HepG2 (cell line): ENCODE data around the gene FBXL12.
"Not testable (repeated sequence)": the region's sequence is repeated elsewhere in the genome, so short reads cannot be mapped to it uniquely, and the experiment has no call there.

Source experiments
- SOX6 ChIP-seq, 2 experiments: fragments of 450-650 bp in 1 of 2; sonication (generic) in 1 of 2; formaldehyde crosslinking in 1 of 2; IDR thresholded peaks; 2 replicates each; pipeline versions ENCODE4 v1.4.0 to v1.6.1; 2017 to 2020; ENCODE audit warnings: antibody characterized with exemption in 1 of 2, mild to moderate bottlenecking in 1 of 2, missing genetic modification reagents in 1 of 2
- TF ChIP-seq, protein P1 (sequence below): sonication (generic); formaldehyde crosslinking; IDR thresholded peaks from 2 replicates; pipeline ENCODE4 v1.5.0; 2020; ENCODE audit warnings: mild to moderate bottlenecking, missing genetic modification reagents, moderate library complexity

DNA sequence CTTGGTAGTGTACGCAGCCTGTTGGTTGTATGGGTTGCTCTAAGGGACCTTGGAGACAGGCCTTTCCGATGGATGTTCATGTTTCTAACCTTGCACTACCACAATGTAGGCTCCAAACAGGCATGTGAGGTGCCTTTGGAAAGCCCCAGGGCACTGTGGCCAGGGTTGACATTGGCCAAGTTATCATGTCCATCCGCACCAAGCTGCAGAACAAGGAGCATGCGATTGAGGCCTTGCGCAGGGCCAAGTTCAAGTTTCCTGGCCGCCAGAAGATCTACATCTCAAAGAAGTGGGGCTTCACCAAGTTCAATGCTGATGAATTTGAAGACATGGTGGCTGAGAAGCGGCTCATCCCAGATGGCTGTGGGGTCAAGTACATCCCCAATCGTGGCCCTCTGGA, 1.2 kb upstream of the FBXL12 start:
- TF ChIP-seq SOX6 (IDR thresholded peaks at IDR 0.05); SOX6 (CRISPR knock-in tag; IDR thresholded peaks at IDR 0.05): not testable (repeated sequence)
- TF ChIP-seq, protein P1, sequence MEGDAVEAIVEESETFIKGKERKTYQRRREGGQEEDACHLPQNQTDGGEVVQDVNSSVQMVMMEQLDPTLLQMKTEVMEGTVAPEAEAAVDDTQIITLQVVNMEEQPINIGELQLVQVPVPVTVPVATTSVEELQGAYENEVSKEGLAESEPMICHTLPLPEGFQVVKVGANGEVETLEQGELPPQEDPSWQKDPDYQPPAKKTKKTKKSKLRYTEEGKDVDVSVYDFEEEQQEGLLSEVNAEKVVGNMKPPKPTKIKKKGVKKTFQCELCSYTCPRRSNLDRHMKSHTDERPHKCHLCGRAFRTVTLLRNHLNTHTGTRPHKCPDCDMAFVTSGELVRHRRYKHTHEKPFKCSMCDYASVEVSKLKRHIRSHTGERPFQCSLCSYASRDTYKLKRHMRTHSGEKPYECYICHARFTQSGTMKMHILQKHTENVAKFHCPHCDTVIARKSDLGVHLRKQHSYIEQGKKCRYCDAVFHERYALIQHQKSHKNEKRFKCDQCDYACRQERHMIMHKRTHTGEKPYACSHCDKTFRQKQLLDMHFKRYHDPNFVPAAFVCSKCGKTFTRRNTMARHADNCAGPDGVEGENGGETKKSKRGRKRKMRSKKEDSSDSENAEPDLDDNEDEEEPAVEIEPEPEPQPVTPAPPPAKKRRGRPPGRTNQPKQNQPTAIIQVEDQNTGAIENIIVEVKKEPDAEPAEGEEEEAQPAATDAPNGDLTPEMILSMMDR (CRISPR knock-in tag), result not testable (repeated sequence)
